ELF-1 (cell line): Measurements from ENCODE around the gene MICU1.
"Not testable (repeated sequence)": the region's sequence is repeated elsewhere in the genome, so short reads cannot be mapped to it uniquely, and the experiment has no call there.

Experiments used
- DNase-seq: peaks from one replicate; pipeline ENCODE4 v3.0.0-alpha.2; 2016; ENCODE audit warnings: low read depth, low spot score

Gene MICU1

DNA sequence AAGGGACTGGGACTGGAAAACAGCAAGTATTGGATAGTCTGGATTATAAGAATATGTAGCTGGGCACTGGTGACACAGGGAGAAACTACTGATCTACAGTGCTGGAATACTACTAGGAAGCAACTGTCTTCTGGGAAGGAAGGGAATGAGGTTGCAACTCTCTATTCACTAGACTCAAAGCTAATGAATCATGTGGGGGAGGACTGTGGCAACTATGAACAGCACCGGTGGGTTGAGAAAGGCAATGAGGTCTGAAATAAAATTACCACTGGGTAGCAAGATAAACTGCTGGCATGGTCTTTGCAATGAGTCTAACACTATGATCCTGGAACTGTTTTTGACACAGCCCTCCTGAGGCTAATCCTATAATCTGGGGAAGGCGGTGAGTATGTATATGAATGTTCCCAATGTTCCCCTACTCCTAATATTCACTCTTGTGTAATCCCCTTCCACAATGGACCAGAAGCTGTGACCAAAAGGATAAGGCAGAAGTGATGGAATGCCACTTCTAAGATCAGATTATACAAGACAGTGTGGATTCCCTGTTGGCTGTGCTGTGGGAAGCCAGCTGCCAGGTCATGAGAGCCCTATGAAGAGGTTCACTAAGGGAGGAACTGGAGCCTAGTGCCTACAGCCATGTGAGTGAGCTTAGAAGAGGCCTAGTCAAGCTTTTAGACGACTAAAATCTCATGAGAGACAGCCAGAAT is 169.8 kb downstream of the MICU1 start:
- DNase-seq, result no peak

DNA sequence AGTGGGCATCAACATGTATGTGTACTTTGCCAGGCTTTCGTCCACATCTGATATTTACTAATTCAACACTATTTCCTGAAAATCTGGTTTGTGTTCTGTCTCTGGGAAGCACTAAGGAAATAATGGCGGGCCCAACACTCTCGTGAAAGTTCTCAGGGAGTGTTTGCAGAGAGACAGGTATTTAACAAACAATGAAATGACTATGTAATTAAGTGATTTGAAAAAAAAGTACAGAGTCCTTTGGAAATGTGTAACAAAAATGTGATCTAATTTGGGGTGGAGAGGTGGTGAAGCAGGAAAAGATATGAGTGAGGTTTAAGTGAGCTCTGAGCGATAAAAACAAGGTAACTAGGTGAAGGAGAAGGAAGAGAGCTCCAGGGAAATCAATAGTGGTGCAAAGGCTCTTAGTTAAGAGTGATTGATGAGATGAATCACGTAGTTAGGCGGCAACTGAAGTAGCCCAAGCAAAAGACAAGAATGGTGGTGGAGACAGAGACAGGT is 175.9 kb downstream of the MICU1 start:
- peak; percentile 4 for DNase-seq

DNA sequence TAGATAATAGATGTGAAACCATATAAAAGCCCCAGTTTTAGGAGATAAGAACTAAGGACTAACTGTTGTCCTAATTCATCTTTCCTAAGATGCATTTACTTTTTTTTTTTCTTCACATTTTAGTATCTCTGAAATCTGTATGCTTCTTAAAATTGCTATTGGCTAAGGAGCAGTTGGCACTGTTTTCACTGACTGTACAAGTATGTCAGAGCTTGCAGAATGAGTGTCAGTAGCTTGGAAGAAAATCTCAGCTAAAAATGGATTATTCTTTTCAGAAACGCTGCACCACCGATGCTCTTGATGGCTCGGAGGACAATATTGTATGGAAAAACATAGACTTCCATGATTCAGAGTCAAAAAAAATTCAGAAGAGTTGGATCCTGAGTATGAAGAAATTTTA is 180.0 kb downstream of the MICU1 start:
- DNase-seq, result no peak

DNA sequence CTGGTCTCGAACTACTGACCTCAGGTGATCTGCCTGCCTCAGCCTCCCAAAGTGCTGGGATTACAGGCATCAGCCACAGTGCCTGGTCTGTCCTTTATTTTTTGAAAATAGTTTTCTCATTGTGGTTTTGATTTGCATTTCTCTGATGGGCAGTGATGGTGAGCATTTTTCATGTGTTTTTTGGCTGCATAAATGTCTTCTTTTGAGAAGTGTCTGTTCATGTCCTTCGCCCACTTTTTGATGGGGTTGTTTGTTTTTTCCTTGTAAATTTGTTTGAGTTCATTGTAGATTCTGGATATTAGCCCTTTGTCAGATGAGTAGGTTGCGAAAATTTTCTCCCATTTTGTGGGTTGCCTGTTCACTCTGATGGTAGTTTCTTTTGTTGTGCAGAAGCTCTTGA is 182.9 kb downstream of the MICU1 start:
- not testable (repeated sequence) for DNase-seq

DNA sequence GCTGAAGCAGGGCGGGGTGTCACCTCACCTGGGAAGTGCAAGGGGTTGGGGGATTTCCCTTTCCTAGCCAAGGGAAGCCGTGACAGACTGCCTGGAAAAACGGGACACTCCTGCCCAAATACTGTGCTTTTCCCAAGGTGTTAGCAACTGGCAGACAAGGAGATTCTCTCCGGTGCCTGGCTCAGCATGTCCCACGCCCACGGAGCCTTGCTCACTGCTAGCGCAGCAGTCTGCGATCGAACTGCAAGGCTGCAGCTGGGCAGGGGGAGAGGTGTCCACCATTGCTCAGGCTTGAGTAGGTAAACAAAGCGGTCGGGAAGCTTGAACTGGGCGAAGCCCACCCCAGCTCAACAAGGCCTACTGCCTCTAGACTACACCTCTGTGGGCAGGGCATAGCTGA is 190.3 kb downstream of the MICU1 start:
- DNase-seq, result no peak

DNA sequence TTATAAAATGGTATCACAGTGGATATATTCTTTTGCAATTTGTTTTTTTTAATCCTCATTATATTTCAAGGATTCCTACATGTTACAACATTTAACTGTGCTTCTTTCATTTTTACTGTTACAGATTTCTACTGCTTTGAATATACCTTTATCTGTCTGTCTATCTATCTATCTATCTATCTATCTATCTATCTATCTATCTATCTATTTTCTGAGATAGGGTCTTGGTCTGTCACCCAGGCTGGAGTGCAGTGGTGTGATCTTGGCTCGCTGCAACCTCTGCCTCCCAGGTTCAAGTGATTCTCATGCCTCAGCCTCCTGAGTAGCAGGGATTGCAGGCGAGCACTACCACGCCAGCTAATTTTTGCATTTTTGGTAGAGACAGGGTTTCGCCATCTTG is 194.9 kb downstream of the MICU1 start:
- DNase-seq, result not testable (repeated sequence)

DNA sequence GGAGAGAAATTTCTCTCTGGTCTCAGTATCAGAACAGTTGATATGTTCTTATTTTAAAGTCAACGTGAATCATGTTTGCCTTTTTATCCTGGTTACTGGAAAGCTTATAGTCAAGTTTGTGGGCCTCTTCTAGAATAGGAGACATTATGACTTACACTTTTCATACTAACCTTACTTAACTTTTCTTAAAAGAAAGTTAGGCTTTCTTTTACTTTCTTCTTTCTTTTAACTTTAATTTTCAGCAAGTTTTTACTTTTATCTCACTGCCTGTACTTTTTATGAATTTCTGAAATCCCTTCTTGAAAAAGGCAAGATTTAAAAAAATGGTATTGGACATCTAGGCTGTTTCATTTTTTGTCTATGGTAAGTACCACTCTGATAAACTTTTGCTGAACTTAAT is 195.9 kb downstream of the MICU1 start:
- DNase-seq, result no peak

DNA sequence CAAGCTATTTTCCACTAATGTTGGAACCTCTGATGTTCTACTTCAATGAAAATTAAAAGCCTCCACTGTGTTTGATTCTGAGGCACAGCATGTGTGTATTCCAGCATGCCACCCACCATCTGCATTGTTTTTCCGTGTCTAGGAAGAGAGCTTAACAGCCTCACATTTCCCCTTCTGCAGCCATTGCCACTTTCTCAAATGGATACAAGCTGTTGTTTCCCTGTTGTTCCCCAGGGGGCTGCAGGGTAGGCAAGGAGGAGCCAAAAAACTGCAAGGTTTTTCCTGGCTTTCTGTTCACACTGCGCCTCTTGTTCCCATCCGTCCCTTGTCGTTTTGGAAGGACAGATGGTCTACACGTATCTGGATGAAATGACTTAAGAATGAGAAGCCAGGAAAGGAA is 198.9 kb downstream of the MICU1 start:
- peak; percentile 32 for DNase-seq

DNA sequence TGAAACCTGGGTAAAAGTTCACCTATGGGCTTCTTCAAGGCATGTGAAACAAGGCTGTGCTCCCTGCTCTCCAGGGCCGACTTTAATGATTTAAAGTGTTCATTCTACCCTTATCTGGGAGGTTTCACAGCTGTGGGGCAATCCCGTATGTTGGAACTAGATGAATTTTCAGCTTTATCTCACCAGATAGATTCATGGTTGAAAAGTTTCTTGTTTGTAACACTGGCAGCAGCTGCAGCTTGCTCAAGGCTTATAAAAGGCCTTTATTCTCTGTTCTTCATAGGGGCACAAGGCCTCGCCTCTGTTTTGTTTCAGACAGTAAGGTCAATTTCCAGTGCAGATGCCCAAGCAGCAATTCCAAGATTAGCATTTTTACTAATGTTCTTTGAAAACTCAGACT is 200.7 kb downstream of the MICU1 start:
- no peak for DNase-seq

DNA sequence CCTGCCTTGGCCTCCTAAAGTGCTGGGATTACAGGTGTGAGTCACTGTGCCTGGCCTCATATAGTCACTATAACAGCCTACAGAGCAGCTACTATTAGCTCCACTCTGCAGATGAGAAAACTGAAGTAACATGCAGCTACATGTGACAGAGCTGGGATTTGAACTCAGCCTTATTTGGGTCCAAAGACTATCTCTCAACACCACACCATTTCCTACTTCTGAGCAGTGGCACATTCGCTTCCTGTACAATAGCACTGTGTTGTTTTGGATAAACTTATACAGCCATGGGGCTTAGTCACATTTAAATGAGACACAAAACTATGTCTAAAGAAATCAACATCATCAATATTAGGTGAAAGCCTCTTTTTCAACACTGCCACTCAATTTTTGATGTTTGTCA is 201.3 kb downstream of the MICU1 start:
- DNase-seq, result no peak

DNA sequence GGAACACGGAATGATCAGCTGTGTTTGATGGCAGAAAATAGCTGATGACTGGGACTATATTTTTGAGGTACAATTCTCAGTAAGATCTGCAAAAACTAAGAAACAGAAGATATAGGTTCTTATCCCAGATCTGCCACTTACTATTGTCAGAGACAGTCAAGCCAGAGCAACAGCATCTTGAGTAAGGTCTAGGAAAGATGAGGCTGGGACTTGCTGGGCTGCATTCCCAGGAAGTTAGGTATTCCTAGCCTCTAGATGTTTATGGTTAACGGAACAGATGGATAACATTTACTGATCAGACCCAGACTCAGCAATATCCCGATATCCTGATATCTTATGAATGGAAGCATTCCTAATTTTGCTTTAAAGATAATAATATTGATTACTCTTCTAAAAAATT is 202.5 kb downstream of the MICU1 start:
- DNase-seq, result no peak

DNA sequence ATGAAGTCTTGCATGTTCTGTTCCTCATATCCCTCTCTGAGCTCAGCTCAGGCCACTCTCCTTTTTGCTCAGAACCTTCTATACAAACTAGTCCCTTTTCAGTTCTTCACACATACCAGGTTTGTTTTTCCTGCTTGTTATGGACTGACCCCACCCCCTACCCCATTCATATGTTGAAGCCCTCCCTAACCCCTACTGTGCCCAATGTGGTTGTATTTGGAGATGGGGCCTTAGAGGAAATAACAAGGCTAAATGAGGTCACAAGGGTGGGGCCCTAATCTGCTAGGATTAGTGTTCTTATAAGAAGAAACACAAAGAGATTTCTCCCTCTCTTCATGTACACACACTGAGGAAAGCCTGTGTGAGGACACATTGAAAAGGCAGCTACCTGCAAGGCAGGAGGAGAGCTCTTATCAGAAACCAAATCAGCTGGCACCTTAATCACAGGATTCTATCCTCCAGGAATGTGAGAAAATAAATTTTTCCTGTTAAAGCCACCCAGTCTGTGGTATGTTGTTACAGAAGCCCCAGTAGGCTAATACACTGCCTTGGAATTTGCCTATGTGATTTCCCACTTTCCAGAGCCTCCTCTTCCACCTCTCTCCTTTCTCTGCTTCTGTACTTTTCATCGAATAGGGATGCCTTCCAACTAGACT is 203.9 kb downstream of the MICU1 start:
- peak; percentile 62 for DNase-seq

DNA sequence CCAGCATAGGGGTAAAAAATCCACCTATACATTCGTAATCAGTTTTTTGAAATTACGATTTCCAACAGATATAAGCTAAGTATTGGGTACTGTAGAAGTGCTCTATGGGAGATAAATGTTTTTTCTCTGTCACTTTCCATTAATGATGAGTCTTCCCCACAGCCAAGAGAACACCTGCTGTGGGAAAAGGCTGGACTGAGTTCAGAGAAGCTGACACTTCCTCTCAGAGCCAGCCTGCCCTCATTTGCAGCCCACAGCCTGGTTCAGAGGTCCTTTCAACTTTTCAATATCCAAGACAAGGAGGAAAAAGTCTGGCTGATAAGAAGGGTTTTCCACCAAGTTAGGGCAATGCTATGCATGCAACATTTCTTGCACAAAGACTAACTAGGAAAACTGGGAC is 206.6 kb downstream of the MICU1 start:
- no peak for DNase-seq

DNA sequence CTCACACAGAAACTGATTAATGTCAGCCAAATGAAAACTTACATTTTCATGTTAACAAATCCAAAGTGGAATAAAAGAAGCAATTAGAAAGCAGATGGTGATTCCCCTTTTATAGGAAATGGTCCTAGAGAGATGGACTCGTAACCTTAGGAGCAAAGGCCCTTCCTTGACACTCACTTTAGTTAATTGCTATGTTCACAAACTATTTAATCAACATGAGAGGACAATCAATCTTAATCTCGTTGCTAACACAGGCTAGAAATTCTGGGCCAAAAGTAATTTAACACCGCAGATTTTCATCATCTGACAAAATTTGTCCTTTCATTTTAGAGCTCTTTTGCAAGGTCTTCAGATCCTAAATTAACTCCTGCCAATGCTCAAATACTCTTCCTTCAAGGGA is 207.2 kb downstream of the MICU1 start:
- DNase-seq, result no peak

DNA sequence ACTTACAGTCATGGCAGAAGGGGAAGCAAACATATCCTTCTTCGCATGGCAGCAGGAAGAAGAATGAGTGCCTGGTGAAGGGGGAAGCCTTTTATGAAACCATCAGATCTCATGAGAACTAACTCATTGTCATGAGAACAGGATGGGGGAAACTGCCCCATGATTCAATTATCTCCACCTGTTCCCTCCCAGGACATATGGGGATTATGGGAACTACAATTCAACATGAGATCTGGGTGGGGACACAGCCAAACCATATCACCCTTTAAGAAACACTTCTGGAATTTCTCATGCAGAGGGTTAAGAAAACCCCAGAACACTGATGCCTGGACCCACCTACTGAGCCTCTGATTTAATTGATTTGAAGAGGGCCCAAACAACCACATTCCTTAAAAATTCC is 207.9 kb downstream of the MICU1 start:
- no peak for DNase-seq

DNA sequence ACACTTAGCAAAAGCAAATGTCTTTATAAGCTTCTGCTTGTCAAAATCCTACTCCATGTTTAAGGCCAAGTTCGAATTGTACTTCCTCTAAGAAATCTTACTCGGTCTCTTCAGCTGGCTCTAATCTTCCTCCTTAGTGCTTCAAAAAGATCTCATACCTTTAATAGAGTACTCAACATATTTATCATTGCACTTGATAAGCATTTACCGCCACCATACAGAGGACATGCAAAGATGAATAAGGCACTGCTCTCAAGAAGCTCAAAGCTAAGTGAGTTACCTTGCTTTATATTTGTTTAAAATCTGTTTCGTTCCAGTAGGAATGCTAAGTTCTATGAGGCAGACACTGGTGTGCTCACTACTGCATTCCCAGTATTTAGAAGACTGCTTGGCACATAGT is 209.2 kb downstream of the MICU1 start:
- DNase-seq, result no peak

DNA sequence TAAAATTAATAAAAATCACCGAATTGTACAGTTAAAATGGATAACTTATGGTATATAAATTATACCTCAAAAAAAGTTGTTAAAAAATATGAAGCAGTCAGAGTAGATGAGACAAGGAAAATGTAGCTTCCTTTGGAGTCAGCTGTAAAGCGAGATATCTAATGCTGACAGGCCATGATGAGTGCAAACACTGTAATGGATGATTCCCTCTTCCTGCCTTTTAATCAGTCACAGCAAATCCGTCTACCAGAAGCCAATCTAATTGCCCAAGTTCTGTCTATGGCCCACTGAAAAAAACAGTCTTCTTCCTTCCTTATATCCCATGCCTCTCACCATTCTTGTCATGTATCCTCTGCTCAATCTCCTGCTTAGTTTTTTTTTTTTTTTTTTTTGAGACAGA is 211.2 kb downstream of the MICU1 start:
- no peak for DNase-seq

DNA sequence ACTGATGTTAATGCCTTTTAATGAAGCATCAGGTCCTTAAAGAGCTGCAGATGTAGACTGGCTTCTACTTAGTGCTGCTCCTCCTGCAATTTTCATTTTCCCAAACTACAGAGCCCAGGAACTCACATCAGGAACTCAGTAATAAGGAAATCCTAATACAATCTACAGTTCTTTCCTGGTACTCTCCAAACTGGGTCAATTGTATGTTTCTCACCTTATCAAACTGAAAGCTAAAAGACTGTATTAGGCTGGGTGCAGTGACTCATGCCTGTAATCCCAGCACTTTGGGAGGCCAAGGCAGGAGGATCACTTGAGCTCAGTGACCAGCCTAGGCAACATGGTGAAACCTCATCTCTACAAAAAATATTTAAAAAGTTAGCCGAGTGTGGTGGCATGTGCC is 216.7 kb downstream of the MICU1 start:
- no peak for DNase-seq

DNA sequence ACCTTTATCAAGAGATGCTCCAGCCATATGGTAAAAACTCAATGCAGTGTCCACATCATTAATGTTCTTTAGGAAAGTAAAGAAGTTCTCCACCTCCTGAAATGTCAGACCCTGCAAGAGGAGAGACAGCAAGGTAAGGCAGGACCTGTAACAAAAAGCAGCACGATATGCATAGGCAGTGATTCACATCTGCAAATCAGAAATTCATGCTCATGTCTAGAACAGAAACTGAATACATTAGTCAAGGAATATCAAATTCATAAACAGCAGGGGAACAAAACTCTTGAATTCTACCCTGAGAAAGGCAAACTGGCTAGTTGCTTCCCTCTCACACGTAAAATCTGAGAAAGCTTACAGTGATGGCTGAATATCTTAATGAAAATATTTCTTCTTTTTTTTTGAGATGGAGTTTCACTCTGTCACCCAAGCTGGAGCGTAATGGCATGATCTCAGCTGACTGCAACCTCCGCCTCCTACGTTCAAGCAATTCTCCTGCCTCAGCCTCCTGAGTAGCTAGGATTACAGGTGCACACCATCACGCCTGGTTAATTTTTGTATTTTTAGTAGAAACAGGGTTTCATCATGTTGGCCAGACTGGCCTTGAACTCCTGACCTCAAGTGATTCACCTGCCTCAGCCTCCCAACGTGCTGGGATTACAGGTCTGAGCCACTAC is 217.8 kb downstream of the MICU1 start:
- no peak for DNase-seq

DNA sequence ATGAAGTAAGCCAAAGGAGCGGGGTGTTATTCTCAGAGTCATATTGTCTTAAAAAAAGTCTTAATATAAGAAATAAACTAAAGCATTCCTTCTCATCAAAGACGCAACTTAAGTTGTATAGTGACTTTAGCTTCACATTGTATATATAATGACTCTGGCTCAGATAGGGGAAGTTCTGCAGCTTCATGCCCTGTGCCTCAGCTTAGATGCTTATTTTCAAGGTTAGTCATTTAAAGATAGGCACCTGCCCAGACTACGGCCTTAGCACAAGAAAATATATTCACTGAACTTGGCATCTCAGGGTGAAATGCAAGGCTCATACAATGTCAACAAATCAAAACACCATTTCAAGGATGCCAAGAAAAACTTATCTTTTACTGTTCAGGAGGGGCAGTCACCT is 218.4 kb downstream of the MICU1 start:
- DNase-seq, result no peak

DNA sequence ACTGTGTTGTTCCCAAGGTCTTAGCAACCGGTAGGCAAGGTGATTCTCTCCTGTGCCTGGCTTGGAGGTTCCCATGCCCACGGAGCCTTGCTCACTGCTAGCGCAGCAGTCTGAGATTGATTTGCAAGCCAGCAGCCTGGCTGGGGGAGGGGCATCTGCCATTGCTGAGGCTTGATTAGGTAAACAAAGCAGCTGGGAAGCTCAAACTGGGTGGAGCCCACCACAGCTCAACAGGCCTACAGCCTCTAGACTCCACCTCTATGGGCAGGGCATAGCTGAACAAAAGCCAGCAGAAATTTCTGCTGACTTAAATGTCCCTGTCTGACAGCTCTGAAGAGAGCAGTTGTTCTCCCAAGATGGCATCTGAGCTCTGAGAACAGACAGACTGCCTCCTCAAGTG is 230.3 kb downstream of the MICU1 start:
- DNase-seq, result peak; percentile 85

DNA sequence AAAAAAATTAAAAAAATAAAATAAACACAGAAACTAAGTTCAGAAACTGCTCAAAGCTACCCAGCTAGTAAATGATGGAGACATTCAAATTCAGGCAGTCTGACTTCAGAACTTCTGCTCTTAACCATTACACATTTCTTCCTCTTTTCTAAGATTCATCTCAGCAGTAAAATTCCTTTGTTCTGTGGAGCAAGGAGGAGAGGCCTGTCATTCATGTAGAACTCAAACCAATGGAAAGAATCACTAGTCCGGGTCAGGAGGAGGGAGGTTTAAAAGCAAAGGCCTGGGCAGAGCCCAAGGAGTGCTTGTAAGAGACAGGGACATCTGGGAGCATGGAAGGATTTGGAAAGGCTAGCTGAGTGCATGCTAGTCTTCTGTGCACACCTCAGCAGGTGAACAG is 233.3 kb downstream of the MICU1 start:
- DNase-seq, result no peak

DNA sequence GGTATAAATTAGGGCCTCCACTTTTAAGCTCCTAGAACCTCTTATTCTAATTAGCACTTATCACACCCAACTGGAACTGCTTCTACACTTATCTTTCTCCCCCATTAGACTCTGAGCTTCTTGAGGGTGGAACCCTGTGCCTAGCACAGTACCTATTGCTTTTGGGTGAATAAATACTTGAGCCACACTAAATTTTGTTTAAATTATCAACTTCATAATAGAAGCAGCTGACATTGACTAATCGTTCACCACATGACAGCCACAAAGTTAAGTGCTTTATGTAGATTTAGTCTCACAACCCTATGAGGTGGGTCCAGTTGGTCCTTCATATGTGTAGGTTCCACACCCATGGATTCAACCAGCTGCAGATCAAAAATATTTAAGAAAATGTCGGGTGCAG is 235.1 kb downstream of the MICU1 start:
- no peak for DNase-seq
